ENCODE results near the gene KRTAP4-1.
"Not testable (repeated sequence)": the region's sequence is repeated elsewhere in the genome, so short reads cannot be mapped to it uniquely, and the experiment has no call there.

Gene KRTAP4-1

GRCh38 chr17:41150026-41150425, 34.7 kb downstream of the KRTAP4-1 start:
- no peak for DNase-seq (ENCODE audit: low read depth)
- no peak for TF ChIP-seq CTCF (IDR thresholded peaks at IDR 0.05; ENCODE audit: low read length, missing control alignments)
- no peak overlapping the region for H3K4me3 ChIP-seq (replicated peaks; ENCODE audit: low read depth, low read length)

GRCh38 chr17:41149652-41149985, 35.1 kb downstream of the KRTAP4-1 start, which contains the start of gene KRTAP4-5:
TSS of gene KRTAP4-5 (minus strand) at chr17:41149825. CDS start at chr17:41149767, 58 bp downstream.
- no peak for DNase-seq (ENCODE audit: low read depth)
- no peak for TF ChIP-seq CTCF (IDR thresholded peaks at IDR 0.05; ENCODE audit: low read length, missing control alignments)

GRCh38 chr17:41148971-41149651, 35.6 kb downstream of the KRTAP4-1 start:
- not testable (repeated sequence) for DNase-seq (ENCODE audit: low read depth); H3K4me3 ChIP-seq (replicated peaks; ENCODE audit: low read depth, low read length)

More at GRCh38 chr17:41149652-41149985, 35.1 kb downstream of the KRTAP4-1 start, which contains the start of gene KRTAP4-5:
- no peak within 1 kb of the TSS for H3K4me3 ChIP-seq (replicated peaks; ENCODE audit: low read depth, low read length)

- no peak overlapping the region for H3K4me3 ChIP-seq (replicated peaks; ENCODE audit: low read depth, low read length)
- no peak for TF ChIP-seq CTCF (IDR thresholded peaks at IDR 0.05; ENCODE audit: low read length, missing control alignments)
- DNase-seq (ENCODE audit: low read depth): no peak
Observed at GRCh38 chr17:41147531-41148204, 37.0 kb downstream of the KRTAP4-1 start.

- no peak overlapping the region for H3K4me3 ChIP-seq (replicated peaks; ENCODE audit: low read depth, low read length)
- TF ChIP-seq CTCF (IDR thresholded peaks at IDR 0.05; ENCODE audit: low read length, missing control alignments): no peak
- no peak for DNase-seq (ENCODE audit: low read depth)
Observed at GRCh38 chr17:41145261-41145660, 39.5 kb downstream of the KRTAP4-1 start.

- no peak for TF ChIP-seq CTCF (IDR thresholded peaks at IDR 0.05; ENCODE audit: low read length, missing control alignments)
- no peak for DNase-seq (ENCODE audit: low read depth)
- H3K4me3 ChIP-seq (replicated peaks; ENCODE audit: low read depth, low read length): no peak overlapping the region
Observed at GRCh38 chr17:41144846-41145245, 39.9 kb downstream of the KRTAP4-1 start.

GRCh38 chr17:41141361-41141760, 43.4 kb downstream of the KRTAP4-1 start:
- DNase-seq (ENCODE audit: low read depth): no peak
- no peak overlapping the region for H3K4me3 ChIP-seq (replicated peaks; ENCODE audit: low read depth, low read length)
- TF ChIP-seq CTCF (IDR thresholded peaks at IDR 0.05; ENCODE audit: low read length, missing control alignments): no peak

Data from fibroblast of pulmonary artery (primary cell).